Adrenal gland (tissue), 19 donors: ENCODE results near the gene OR1M1. TPM values are rescaled to one million over a fixed set of nuclear protein-coding genes. Genes with fewer than 3 reads are reported as not detected.

Experiments
- DNase-seq, 7 donors: peaks; one replicate each; pipeline ENCODE4 v3.0.0-alpha.2; 2019 to 2020
- H3K27ac ChIP-seq, 5 donors: fragments of 200-600 bp; sonication (generic) in 4 of 5; 1 replicate in 3 of 5; 2 replicates in 2 of 5; pipeline versions ENCODE4 v1.5.1 to v1.8.0; 2016 to 2020; ENCODE audit warnings: mild to moderate bottlenecking in 1 of 5
- H3K27me3 ChIP-seq: fragments of 200-600 bp; 2 replicates; pipeline ENCODE4 v1.8.0; 2021
- H3K36me3 ChIP-seq, 2 donors: fragments of 200-600 bp; replicated peaks in 1 of 2; 1 replicate in 1 of 2; 2 replicates in 1 of 2; pipeline versions ENCODE4 v1.5.1 to v1.8.0; 2018 to 2022
- H3K4me1 ChIP-seq, 2 donors: fragments of 200-600 bp; replicated peaks in 1 of 2; 1 replicate in 1 of 2; 2 replicates in 1 of 2; pipeline versions ENCODE4 v1.5.1 to v1.8.0; 2018 to 2021
- H3K4me3 ChIP-seq, 4 donors: fragments of 200-600 bp; sonication (generic) in 3 of 4; one replicate each; pipeline ENCODE4 v1.5.1; 2016 to 2018
- H3K9me3 ChIP-seq, 3 donors: fragments of 200-600 bp; sonication (generic) in 1 of 3; replicated peaks in 1 of 3; 1 replicate in 2 of 3; 2 replicates in 1 of 3; pipeline versions ENCODE4 v1.5.1 to v1.8.0; 2016 to 2021
- CTCF ChIP-seq, 6 experiments: fragments of 450-650 bp in 4 of 6; fragments of 200-600 bp in 2 of 6; sonication (generic) in 1 of 6; IDR thresholded peaks; 1 replicate in 5 of 6; 2 replicates in 1 of 6; pipeline versions ENCODE4 v1.5.1 to v1.8.0; 2016 to 2021; ENCODE audit warnings: antibody characterized with exemption in 6 of 6, mild to moderate bottlenecking in 2 of 6, moderate library complexity in 1 of 6
- POLR2A ChIP-seq, 2 donors: fragments of 450-650 bp; IDR thresholded peaks; one replicate each; pipeline ENCODE4 v1.6.1; 2017; ENCODE audit warnings: antibody characterized with exemption in 2 of 2, mild to moderate bottlenecking in 2 of 2, moderate library complexity in 1 of 2
- WGBS, 4 donors: extraction: QIAGEN DNeasy Blood & Tissue Kit in 2 of 4; methylation state at CpG; one replicate each; pipeline versions ENCODE4 v1.1.5 to v1.1.7; 2013 to 2017; 5-methylcytosine and 5-hydroxymethylcytosine counted together
- intact Hi-C, 2 donors: fragments of 100-400 bp; cut with DNase I; formaldehyde crosslinking; loops; one replicate each; pipeline versions ENCODE4 v1.14.1 to v1.15.0; 2022 to 2023
- long read RNA-seq, 10 donors: library from polyadenylated mRNA in 3 of 10; unstranded in 2 of 10; stranded (forward) in 1 of 10; transcript quantifications; one replicate each; pipeline ENCODE4 v2.0.0 and lab custom pipeline, GENCODE V29; 2021 to 2026
- polyA plus RNA-seq, 3 donors: library from polyadenylated mRNA; stranded (reverse); fragments of 200-250 nt in 2 of 3; fragments of 350-450 nt in 1 of 3; fragmentation: Illumina TruSeq in 1 of 3; extraction: RNeasy Lipid Tissue Mini Kit (QIAGEN cat#74804) in 1 of 3; gene quantifications; one replicate each; pipeline ENCODE4 v1.2.3, GENCODE V29; 2013 to 2014
- total RNA-seq, 9 donors: library from RNA; depleted of rRNA in 4 of 9; stranded (reverse); fragments of >200 nt in 4 of 9; fragments of 120-200 nt in 1 of 9; fragmentation: NEBNext Ultra II Directional in 1 of 9; extraction: Animal tissue kit (Norgen Biotek cat#: 25700) in 1 of 9; gene quantifications; one replicate each; pipeline versions ENCODE4 v1.1.0 to v1.2.4, GENCODE V29; 2013 to 2023
- donor health status: healthy with polysubstance abuse.
- donor health status: Bipolar disorder and iron deficiency.
- donor health status: DM: yes; HTN: yes; CAD: no.
- donor health status: DM: no; HTN: no; CAD: no.
- donor health status: DM: no; HTN: no; CAD: no.
- donor health status: DM: yes; HTN: yes; CAD: no.

The OR1M1 gene
- total RNA-seq (not detected), polyA plus RNA-seq (not detected)
- long read RNA-seq, donor 1: 0 reads
- long read RNA-seq, donor 2: 0 reads
- long read RNA-seq, donor 3: 0 reads
- long read RNA-seq, donor 4: 0 reads
- long read RNA-seq, donor 5: 0 reads
- long read RNA-seq, donor 6: 0 reads
- long read RNA-seq, donor 7: 0 reads
- long read RNA-seq, donor 8: 0 reads
- long read RNA-seq, donor 9: 0 reads
- long read RNA-seq, donor 10: 0 reads

GRCh38 chr19:9086761-9087160, at the start of gene OR1M1:
Gene OR1M1 (plus strand): TSS chr19:9087061. CDS start chr19:9093245, 6,184 bp downstream.
- Histone ChIP-seq H3K4me1 (no peaks in the 10 kb centered on the region), H3K36me3 (no peaks in the 10 kb centered on the region), H3K9me3 (no peaks in the 10 kb centered on the region), H3K27me3 (no peaks in the 10 kb centered on the region), H3K4me3 (no peak within 1 kb of the TSS), H3K27ac (no peak within 1 kb of the TSS)
- no peak for DNase-seq
- WGBS, 4 donors: 31 to 59% (median 45%) methylated on average over 2 of the region's 2 CpGs
- no peak for TF ChIP-seq POLR2A (IDR thresholded peaks at IDR 0.05)
- no peak for TF ChIP-seq CTCF (IDR thresholded peaks at IDR 0.05)
- intact Hi-C loops: no loop called here

- TF ChIP-seq CTCF (IDR thresholded peaks at IDR 0.05): no peak
- TF ChIP-seq POLR2A (IDR thresholded peaks at IDR 0.05): no peak
- no peak for DNase-seq
- intact Hi-C loops: no loop called here
- no peak overlapping the region for H3K4me3 ChIP-seq
- WGBS, 4 donors: 76 to 84% (median 82%) methylated on average over 8 of the region's 8 CpGs
- no peaks in the 10 kb centered on the region for H3K9me3 ChIP-seq
- no peaks in the 10 kb centered on the region for H3K4me1 ChIP-seq
- no peaks in the 10 kb centered on the region for H3K27me3 ChIP-seq
- no peaks in the 10 kb centered on the region for H3K36me3 ChIP-seq
- H3K27ac ChIP-seq: no peak overlapping the region
Measured at GRCh38 chr19:9037400-9038062, 49.3 kb upstream of the OR1M1 start.

GRCh38 chr19:9039728-9040127, 47.1 kb upstream of the OR1M1 start:
- Histone ChIP-seq H3K4me3 (no peak overlapping the region), H3K27ac (no peak overlapping the region), H3K4me1 (no peaks in the 10 kb centered on the region), H3K27me3 (no peaks in the 10 kb centered on the region), H3K36me3 (no peaks in the 10 kb centered on the region), H3K9me3 (no peaks in the 10 kb centered on the region)
- no peak for DNase-seq
- TF ChIP-seq POLR2A (IDR thresholded peaks at IDR 0.05) (no peak), CTCF (IDR thresholded peaks at IDR 0.05) (no peak)
- WGBS, 4 donors: 64 to 67% (median 65%) methylated on average over 5 of the region's 5 CpGs
- intact Hi-C loops: no loop called here

- H3K9me3 ChIP-seq: no peaks in the 10 kb centered on the region
- TF ChIP-seq CTCF (IDR thresholded peaks at IDR 0.05) (no peak), POLR2A (IDR thresholded peaks at IDR 0.05) (no peak)
- no peak overlapping the region for H3K27ac ChIP-seq
- 61 to 74% (median 64%) methylated on average over 9 of the region's 9 CpGs for WGBS, 4 donors
- H3K36me3 ChIP-seq: no peaks in the 10 kb centered on the region
- no peak for DNase-seq
- H3K4me3 ChIP-seq: no peak overlapping the region
- H3K27me3 ChIP-seq: no peaks in the 10 kb centered on the region
- H3K4me1 ChIP-seq: no peaks in the 10 kb centered on the region
- intact Hi-C loops: no loop called here
Measured at GRCh38 chr19:9040131-9040530, 46.7 kb upstream of the OR1M1 start.
